DMS 273 (cell line): Measurements from ENCODE around the gene NXPE2.

Source experiments
- DNase-seq: peaks from one replicate; lab custom pipeline; 2025; ENCODE audit not compliant: unreplicated experiment; lab: John Stamatoyannopoulos, UW

NXPE2 gene

DNA sequence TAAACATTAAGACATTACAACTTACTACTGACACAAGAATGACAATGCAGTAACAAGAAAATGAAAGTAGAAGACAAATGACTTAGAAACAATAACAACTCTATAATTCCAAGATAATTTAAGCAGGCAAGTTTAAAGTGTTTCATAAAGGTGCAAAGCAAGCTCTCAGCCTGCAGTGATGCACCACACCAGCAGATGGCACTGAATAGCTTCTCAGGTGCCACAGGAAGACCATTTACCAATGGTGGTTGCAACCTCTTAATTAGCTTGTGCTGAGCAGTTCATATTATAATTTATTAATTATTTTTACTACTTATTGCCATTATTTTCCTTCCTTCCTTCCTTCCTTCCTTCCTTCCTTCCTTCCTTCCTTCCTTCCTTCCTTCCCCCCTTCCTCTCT lies 60.6 kb downstream of the NXPE2 start:
- DNase-seq = peak; percentile 70

DNA sequence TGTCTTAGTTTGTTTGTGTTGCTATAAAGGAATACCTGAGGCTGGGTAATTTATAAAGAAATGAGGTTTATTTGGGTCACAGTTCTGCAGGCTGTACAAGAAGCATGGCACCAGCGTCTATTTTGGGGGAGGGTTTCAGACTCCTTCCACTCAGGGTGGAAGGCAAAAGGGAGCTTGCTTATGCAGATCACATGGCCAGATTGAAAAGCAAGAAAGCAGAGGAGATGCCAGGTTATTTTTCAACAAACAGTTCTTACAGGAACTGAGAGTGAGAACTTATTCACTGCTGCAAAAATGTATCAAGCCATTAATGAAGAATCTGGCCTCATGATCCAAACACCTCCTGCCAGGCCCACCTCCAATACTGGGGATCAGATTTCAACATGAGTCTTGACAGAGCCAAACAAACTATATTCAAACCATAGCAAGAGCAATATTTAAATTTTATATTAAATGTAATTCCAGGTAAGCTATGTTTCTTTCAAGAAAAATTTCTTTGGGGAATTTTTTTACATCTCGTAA lies 66.9 kb downstream of the NXPE2 start:
- DNase-seq = no peak

DNA sequence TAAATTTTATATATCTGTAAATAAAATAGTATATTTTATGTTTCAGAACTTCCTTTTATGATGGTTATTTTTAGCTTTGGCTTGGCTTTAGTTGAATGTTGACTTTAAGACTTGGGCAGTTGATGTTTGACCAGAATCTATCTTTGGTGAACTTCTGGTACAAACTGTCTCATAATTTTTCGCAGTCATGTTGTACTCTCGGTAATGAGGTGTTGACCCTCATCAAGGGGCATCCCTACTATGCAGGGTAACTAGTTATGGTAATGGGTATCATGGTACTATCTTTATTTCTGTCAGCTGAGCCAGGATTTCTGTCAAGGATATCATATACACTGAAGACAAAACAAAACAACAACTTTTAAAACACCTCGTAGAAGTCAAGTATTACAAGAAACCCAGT lies 67.7 kb downstream of the NXPE2 start:
- no peak for DNase-seq
